ENCODE data around the gene KCNJ6.

DNA sequence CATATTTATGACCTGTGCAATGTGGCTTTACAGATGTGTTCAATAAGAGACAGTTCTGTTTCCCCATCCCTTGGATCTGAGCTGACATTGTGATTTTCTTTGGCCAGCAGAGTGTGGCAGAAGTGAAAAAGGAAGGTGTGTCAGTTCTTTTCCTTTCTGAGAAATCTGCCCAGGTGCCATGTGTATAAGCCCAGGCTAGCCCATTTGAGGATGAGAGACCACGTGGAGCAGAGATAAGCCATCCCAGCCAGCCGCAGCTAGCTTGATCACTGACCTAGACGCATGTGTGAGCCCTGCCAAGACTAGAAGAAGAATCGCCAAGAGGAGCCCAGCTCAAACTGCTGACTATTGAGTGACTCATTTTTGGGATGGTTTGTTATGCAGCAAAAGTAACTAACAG, 127.8 kb downstream of the KCNJ6 start:
- TF ChIP-seq, protein P1, sequence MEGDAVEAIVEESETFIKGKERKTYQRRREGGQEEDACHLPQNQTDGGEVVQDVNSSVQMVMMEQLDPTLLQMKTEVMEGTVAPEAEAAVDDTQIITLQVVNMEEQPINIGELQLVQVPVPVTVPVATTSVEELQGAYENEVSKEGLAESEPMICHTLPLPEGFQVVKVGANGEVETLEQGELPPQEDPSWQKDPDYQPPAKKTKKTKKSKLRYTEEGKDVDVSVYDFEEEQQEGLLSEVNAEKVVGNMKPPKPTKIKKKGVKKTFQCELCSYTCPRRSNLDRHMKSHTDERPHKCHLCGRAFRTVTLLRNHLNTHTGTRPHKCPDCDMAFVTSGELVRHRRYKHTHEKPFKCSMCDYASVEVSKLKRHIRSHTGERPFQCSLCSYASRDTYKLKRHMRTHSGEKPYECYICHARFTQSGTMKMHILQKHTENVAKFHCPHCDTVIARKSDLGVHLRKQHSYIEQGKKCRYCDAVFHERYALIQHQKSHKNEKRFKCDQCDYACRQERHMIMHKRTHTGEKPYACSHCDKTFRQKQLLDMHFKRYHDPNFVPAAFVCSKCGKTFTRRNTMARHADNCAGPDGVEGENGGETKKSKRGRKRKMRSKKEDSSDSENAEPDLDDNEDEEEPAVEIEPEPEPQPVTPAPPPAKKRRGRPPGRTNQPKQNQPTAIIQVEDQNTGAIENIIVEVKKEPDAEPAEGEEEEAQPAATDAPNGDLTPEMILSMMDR (IDR thresholded peaks at IDR 0.05; ENCODE audit: low read depth, low read length): no peak
- no peak for TF ChIP-seq POLR2A (IDR thresholded peaks at IDR 0.05; ENCODE audit: extremely low read depth, insufficient read length)
- TF ChIP-seq, protein P2, sequence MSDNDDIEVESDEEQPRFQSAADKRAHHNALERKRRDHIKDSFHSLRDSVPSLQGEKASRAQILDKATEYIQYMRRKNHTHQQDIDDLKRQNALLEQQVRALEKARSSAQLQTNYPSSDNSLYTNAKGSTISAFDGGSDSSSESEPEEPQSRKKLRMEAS (IDR thresholded peaks at IDR 0.05; ENCODE audit: low read depth, low read length): no peak
